HepG2 (cell line): ENCODE results near the gene KIF3C. TPM values are rescaled to one million over a fixed set of nuclear protein-coding genes. Genes with fewer than 3 reads are reported as not detected.
A peak's percentile ranks its signal among the peaks of the same experiment; 100 is the strongest.

Experiments
- GABPB1 ChIP-seq: IDR thresholded peaks from 2 replicates; pipeline ENCODE4 v1.6.1; 2016; ENCODE audit warnings: mild to moderate bottlenecking, missing genetic modification reagents, moderate library complexity, missing compliant biosample characterization
- IKZF4 ChIP-seq: sonication (generic); formaldehyde crosslinking; IDR thresholded peaks from 2 replicates; pipeline ENCODE4 v1.5.1; 2020; ENCODE audit warnings: borderline replicate concordance, mild to moderate bottlenecking, low read depth, missing genetic modification reagents; ENCODE audit errors: not compliant biosample characterization
- POGZ ChIP-seq: sonication (generic); formaldehyde crosslinking; IDR thresholded peaks from 2 replicates; pipeline ENCODE4 v1.4.0; 2020; ENCODE audit warnings: mild to moderate bottlenecking, missing genetic modification reagents
- RCOR2 ChIP-seq: IDR thresholded peaks from 2 replicates; pipeline ENCODE4 v1.6.1; 2016; ENCODE audit warnings: missing biosample characterization, missing genetic modification reagents
- SRY ChIP-seq: sonication (generic); formaldehyde crosslinking; IDR thresholded peaks from 2 replicates; pipeline ENCODE4 v1.8.0; 2022; ENCODE audit warnings: mild to moderate bottlenecking, missing genetic modification reagents
- ZBTB10 ChIP-seq: sonication (generic); formaldehyde crosslinking; IDR thresholded peaks from 2 replicates; pipeline ENCODE4 v1.4.0; 2020; ENCODE audit warnings: missing genetic modification reagents, borderline replicate concordance
- ZNF367 ChIP-seq: sonication (generic); formaldehyde crosslinking; IDR thresholded peaks from 2 replicates; pipeline ENCODE4 v1.4.0; 2020; ENCODE audit warnings: missing genetic modification reagents, borderline replicate concordance
- polyA plus RNA-seq, 8 experiments: library from polyadenylated mRNA; depleted of rRNA in 3 of 8; stranded (reverse) in 7 of 8; unstranded in 1 of 8; fragments of >200 nt; fragmentation: Illumina TruSeq in 4 of 8; extraction: Trizol in 4 of 8; gene quantifications; 2 replicates each; pipeline versions ENCODE4 v1.2.1 to v1.2.3, GENCODE V29; 2011 to 2016; ENCODE audit warnings: low read depth in 4 of 8, missing spikeins in 1 of 8, mixed read lengths in 1 of 8; ENCODE audit not compliant: insufficient read depth in 1 of 8
- total RNA-seq, 5 experiments: library from RNA; depleted of rRNA; stranded (reverse); fragments of >200 nt; fragmentation: Illumina TruSeq; extraction: Trizol; gene quantifications; 2 replicates each; pipeline ENCODE4 v1.2.3, GENCODE V29; 2016; ENCODE audit warnings: low read depth in 1 of 5
- TF ChIP-seq, protein P1 (sequence below), 2 experiments: sonication (generic) in 1 of 2; formaldehyde crosslinking in 1 of 2; IDR thresholded peaks; 2 replicates each; pipeline versions ENCODE4 v1.4.0 to v1.6.1; 2016 to 2020; ENCODE audit warnings: borderline replicate concordance in 1 of 2, low read depth in 1 of 2, mild to moderate bottlenecking in 1 of 2, missing genetic modification reagents in 1 of 2
- TF ChIP-seq, protein P2 (sequence below): IDR thresholded peaks from 2 replicates; pipeline ENCODE4 v1.6.1; 2012; ENCODE audit warnings: low read depth, low read length, improper control_type of control experiment
- TF ChIP-seq, protein P3 (sequence below): sonication (generic); formaldehyde crosslinking; IDR thresholded peaks from 2 replicates; pipeline ENCODE4 v1.9.0; 2021; ENCODE audit warnings: missing genetic modification reagents, borderline replicate concordance
- TF ChIP-seq, protein P4 (sequence below): sonication (generic); formaldehyde crosslinking; IDR thresholded peaks from 2 replicates; pipeline ENCODE4 v1.5.0; 2020; ENCODE audit warnings: mild to moderate bottlenecking, missing genetic modification reagents
- TF ChIP-seq, protein P5 (sequence below): sonication (generic); formaldehyde crosslinking; IDR thresholded peaks from 2 replicates; pipeline ENCODE4 v1.4.0; 2020; ENCODE audit warnings: mild to moderate bottlenecking, missing genetic modification reagents

The KIF3C gene
- total and polyA plus RNA-seq, 2 of the 13 experiments (the other 11 are each of a cell fraction or from before 2014, with no cell fraction given), result 3.6 to 4.9 TPM

DNA sequence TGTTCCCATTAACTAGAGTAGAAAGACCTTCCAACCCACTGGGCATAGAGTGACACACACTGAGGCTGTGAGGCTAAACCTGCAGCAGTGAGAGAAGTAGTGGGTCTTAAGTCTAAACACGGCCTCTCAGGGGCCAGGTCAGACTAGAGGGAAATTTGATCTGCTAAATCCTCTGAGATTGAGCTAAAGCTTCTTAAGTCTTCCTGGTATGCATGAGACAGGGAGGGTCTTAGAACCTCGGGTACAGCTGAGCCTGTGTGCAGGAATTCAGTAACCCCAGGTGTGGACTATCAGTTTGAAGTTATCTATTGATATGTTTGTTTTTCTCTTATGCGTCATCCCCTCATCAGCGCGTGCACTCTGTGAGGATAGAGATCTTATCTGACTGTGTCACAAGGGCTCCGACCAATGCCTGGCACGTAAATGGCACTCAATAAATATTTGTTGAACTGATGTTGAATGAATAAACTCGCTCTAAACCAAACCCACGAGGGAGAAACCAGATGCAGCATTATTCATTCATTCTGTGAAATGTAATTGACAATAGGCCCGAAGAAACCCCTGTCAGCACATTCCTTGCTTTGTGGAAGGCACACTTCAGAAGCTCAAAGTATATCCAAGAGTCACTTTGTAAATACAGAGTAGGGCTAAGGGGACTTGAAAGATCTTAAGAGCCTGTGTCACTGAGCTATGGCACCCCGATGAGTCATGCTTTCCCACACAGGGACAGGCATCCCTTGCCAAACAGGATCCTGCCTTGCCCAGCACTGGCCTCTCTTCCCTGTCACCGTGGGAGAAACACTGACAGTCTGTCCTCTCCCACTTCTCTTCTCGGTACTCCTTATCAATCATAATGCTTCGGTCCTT lies 29.9 kb upstream of the KIF3C start (continued):
- TF ChIP-seq ZBTB10 (CRISPR knock-in tag) (no peak), IKZF4 (CRISPR knock-in tag) (peak; percentile 50), ZNF367 (CRISPR knock-in tag) (no peak), RCOR2 (CRISPR knock-in tag) (peak; percentile 74), GABPB1 (CRISPR knock-in tag) (no peak), POGZ (CRISPR knock-in tag) (no peak), SRY (CRISPR knock-in tag) (no peak)
- TF ChIP-seq, protein P1, sequence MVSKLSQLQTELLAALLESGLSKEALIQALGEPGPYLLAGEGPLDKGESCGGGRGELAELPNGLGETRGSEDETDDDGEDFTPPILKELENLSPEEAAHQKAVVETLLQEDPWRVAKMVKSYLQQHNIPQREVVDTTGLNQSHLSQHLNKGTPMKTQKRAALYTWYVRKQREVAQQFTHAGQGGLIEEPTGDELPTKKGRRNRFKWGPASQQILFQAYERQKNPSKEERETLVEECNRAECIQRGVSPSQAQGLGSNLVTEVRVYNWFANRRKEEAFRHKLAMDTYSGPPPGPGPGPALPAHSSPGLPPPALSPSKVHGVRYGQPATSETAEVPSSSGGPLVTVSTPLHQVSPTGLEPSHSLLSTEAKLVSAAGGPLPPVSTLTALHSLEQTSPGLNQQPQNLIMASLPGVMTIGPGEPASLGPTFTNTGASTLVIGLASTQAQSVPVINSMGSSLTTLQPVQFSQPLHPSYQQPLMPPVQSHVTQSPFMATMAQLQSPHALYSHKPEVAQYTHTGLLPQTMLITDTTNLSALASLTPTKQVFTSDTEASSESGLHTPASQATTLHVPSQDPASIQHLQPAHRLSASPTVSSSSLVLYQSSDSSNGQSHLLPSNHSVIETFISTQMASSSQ (IDR thresholded peaks at IDR 0.05; ENCODE audit: low read depth), result 0 out of 2 replicates have a peak, but pooled peaks have one; percentile 25
- TF ChIP-seq, protein P1 (CRISPR knock-in tag; IDR thresholded peaks at IDR 0.05; ENCODE audit: borderline replicate concordance), result no peak
- TF ChIP-seq, protein P2, sequence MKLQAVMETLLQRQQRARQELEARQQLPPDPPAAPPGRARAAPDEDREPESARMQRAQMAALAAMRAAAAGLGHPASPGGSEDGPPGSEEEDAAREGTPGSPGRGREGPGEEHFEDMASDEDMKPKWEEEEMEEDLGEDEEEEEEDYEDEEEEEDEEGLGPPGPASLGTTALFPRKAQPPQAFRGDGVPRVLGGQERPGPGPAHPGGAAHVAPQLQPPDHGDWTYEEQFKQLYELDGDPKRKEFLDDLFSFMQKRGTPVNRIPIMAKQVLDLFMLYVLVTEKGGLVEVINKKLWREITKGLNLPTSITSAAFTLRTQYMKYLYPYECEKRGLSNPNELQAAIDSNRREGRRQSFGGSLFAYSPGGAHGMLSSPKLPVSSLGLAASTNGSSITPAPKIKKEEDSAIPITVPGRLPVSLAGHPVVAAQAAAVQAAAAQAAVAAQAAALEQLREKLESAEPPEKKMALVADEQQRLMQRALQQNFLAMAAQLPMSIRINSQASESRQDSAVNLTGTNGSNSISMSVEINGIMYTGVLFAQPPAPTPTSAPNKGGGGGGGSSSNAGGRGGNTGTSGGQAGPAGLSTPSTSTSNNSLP, result peak; percentile 93
- TF ChIP-seq, protein P3, sequence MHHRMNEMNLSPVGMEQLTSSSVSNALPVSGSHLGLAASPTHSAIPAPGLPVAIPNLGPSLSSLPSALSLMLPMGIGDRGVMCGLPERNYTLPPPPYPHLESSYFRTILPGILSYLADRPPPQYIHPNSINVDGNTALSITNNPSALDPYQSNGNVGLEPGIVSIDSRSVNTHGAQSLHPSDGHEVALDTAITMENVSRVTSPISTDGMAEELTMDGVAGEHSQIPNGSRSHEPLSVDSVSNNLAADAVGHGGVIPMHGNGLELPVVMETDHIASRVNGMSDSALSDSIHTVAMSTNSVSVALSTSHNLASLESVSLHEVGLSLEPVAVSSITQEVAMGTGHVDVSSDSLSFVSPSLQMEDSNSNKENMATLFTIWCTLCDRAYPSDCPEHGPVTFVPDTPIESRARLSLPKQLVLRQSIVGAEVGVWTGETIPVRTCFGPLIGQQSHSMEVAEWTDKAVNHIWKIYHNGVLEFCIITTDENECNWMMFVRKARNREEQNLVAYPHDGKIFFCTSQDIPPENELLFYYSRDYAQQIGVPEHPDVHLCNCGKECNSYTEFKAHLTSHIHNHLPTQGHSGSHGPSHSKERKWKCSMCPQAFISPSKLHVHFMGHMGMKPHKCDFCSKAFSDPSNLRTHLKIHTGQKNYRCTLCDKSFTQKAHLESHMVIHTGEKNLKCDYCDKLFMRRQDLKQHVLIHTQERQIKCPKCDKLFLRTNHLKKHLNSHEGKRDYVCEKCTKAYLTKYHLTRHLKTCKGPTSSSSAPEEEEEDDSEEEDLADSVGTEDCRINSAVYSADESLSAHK (CRISPR knock-in tag), result no peak
- TF ChIP-seq, protein P4, sequence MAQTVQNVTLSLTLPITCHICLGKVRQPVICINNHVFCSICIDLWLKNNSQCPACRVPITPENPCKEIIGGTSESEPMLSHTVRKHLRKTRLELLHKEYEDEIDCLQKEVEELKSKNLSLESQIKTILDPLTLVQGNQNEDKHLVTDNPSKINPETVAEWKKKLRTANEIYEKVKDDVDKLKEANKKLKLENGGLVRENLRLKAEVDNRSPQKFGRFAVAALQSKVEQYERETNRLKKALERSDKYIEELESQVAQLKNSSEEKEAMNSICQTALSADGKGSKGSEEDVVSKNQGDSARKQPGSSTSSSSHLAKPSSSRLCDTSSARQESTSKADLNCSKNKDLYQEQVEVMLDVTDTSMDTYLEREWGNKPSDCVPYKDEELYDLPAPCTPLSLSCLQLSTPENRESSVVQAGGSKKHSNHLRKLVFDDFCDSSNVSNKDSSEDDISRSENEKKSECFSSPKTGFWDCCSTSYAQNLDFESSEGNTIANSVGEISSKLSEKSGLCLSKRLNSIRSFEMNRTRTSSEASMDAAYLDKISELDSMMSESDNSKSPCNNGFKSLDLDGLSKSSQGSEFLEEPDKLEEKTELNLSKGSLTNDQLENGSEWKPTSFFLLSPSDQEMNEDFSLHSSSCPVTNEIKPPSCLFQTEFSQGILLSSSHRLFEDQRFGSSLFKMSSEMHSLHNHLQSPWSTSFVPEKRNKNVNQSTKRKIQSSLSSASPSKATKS (CRISPR knock-in tag), result no peak
- TF ChIP-seq, protein P5, sequence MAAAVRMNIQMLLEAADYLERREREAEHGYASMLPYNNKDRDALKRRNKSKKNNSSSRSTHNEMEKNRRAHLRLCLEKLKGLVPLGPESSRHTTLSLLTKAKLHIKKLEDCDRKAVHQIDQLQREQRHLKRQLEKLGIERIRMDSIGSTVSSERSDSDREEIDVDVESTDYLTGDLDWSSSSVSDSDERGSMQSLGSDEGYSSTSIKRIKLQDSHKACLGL (CRISPR knock-in tag), result no peak
